GM18498 (cell line): ENCODE measurements around the gene SOX18.

ENCODE experiments used
- ATAC-seq: cut with Tn5 transposase; IDR thresholded peaks from one replicate; pipeline ENCODE4 v1.9.1; 2021; ENCODE audit warnings: mild to moderate bottlenecking, moderate library complexity; ENCODE audit not compliant: unreplicated experiment

SOX18 gene

DNA sequence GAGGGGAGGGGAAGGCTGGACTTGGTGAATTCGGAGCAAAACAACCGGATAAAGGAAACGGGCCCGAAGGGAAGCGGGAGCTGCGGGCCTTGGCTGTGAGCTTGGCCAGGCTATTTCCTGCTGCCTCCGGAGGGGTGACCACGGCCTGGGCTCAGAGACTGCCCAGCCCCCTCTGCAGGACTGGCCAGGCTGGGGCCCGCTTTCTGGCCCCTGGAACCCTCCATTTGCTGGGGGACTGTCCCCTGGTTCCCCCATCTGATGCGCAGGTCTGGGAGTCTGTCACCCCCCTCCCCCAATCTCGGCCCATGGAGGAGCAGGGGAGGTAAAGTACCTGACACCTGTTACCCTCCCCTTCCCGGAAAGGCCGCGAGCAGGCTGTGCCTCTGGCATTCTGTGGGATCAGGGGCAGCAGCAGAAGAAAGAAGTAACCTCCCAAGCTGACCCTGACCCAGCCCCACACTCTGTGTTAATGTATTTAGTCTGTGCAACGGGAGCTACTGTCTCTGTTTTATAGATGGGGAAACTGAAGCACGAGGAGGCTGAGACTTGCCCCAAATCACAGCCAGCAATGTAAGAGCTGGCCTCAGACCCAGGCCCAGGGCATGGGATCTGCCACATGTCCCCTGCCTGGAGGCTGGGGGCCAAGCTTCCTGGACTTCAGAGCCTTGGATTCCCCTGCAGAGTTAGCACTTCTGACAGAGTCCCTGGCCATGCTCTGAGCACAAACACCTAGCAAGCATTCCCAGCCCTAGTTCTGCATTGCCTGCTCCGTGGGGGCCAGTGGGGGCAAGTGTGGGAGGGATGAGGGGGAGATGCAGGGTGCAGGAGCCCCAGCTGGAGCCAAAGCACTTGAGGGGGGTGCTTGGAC lies 9.9 kb downstream of the SOX18 start:
- ATAC-seq, result no peak

GRCh38 chr20:64038565-64039292 lies 10.7 kb downstream of the SOX18 start:
- ATAC-seq, result peak; percentile 52

DNA sequence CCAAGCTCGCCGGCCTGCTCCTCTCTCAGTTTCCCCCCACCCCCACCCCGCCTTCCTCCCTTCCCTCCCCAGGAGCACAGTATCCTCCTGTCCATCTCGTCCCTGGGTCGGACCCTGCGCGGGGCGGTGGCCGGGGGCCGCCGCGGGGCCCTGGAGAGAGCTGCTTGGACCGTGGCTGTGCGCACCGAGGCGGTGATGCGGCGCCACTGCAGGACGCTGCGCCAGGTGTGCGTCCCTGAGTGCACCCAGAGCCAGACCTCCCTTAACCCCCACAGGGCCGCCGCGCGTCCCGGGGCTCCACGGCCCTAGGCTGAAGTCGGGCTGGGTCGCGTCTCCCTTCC lies 11.2 kb downstream of the SOX18 start:
- peak; percentile 34 for ATAC-seq

GRCh38 chr20:64037498-64038213 lies 11.8 kb downstream of the SOX18 start:
- no peak for ATAC-seq

- no peak for ATAC-seq
Observed at GRCh38 chr20:64037199-64037497, 12.3 kb downstream of the SOX18 start.

DNA sequence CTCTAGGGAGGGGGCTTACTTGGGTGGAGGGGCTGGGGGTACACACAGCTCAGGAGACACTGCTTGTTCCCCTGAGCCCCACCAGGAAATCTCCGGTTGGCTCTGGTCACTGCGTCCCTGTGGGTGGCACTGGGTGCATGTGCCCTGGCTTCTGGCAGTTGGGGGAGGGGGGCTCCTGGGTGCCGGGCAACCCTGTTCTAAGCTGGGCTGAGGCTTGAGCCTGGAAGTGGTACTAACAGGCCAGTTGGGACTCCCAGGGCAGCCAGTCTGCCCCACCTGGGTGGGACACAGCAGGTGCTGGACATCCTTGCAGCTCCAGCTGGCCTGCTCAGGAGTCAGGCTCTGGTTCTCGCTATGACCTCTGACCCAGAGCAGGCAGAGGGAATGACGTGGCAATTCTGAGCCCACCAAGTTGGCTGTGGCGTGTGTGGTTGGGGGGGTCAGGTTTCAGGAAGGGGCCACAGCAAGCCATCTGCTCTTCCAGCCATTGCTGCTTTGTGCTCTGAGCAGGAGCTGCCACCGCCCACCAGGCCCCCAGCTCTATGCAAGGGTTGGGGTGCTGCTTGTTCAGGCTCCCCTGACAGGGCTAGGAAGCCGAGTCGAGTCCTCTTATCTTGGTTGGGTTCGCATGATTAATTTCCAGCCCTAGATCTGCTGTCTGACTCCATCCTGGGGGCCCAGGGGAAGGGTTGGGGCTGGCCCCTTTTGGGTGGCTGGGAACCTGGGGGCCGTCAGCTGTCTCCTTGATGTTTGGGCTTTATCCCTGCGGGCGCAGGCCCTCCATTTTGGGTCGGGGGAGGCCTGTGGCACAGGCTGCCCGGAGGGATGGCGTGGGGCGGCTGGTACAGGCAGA lies 12.9 kb downstream of the SOX18 start:
- no peak for ATAC-seq

DNA sequence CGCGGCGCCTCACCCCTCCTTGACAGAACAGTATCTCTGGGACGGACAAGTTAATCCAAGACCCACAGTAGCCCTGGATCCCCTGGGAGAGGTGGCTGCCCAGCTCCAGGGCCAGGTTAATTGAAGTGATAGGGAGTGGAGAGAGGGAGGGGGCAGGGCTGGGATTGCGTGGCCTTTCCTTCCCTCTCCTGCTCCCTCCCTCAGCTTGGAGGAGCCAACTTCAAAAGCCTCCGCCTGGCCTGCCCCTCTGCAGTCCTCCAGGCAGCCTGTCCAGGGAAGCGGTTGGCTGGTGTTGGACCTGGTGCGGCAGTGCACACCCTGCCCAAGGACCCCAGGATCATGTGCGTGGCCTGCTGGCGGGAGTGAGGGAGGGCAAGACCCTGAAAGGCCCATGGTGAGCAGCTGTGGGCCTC lies 13.5 kb downstream of the SOX18 start, which contains the start of gene C20orf204:
TSS of gene C20orf204 (plus strand) at position 250 of the 413 bp plus-strand sequence. CDS start at position 392, 142 bp downstream.
- ATAC-seq, result no peak

DNA sequence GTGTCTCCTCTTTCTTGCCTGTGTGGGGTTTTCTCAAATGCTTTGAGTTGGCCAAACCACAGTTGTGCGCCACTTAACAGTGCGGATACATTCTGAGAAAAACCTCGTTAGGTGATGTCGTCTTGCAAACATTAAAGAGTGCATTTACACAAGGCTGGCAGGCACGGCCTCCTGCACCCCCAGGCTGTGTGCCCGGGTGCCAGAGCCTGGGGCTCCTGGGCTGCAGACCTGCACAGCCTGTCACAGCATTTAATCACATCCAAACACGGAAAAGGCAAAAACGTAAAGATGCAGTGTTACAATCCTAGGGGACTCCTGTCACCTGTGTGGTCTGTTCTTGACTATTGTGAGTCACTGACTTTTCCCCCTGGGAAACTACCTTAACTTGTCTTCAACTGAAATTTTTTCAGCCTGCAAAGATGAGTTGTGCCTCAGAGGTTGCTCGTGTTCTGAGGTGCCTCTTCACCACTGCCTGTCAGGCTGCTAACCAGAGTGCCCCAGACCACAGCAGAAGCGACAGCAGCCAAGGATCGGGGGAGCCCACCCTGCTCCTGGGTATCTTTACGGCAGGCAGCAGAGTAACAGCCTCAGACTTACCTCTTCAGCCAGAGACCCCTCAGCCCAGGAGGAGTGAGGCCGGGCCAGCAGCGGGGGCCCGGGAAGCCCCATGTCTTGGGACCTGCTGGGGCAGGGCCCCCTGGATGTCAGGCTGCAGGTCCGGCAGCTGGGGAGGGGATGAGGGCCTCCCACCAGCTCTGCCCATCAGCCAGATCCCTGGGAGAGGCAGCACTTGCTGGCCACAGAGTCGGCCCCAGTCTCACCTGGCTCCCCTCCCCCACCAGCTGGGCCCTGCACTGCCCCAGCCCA lies 14.1 kb downstream of the SOX18 start:
- no peak for ATAC-seq

DNA sequence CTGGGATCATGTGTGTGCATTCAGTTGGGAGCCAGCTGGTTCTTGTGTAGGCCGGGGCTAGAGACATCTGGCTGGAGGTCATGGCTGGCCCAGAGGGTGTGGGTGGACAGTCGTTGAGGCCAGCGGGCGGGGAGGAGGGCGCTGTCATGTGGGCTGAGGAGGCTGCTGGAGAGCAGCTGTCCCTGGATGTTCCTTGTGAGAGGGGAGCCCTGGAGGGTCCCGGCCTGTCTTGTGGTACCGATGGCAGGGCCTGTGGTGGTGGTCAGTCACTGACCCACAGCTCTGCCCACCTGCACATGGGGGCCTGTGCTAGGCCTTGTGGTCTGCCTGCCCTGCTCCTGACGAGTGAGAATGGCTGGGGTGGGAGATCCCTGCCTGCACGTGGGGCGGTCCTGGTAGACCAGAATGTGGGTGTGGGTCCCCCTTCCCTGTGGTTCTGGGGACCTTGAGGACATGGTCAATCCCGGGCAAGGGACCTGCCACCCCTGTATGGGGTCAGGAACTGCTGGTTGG lies 15.4 kb downstream of the SOX18 start:
- no peak for ATAC-seq

DNA sequence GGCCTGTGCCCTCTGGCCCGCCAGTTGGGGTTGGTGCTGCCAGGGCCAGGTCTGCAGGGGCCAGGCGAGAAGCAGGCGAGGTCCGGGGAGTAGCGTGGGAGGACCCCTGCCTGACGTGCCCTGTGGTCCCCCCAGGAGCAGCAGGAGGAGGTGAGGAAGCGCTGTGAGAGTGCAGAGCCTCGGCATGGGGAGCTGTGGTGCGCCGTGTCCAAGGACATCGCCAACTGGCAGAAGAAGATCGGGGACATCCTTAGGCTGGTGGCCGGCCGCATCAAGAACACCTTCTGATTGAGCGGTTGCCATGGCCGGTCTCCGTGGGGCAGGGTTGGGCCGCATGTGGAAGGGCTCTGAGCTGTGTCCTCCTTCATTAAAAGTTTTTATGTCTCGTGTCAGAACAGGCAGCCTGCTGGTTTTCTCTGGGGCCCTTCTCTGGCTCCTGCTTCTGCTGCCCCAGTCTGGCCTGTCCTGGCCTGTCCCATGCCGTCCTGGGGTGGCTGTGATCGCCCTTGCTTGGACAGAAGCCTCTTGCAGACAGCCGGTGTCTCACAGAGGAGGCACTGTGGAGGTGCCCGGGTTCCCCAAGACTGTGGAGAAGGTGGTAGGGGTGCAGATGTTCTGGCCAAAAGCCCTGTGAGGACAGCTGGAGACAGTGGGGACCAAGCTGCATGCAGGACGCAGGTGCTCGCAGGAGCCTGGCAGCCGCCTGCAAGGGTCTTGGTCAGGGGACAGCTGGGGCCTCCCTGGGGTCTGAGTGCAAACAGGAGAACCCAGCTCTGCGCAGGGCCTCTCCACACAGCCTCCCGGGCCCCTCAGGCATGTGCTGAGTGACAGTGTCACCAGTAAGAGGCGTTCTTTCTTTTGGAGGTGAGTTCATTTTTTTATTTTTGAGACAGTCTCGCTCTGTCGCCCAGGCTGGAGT lies 16.5 kb downstream of the SOX18 start:
- ATAC-seq, result no peak

DNA sequence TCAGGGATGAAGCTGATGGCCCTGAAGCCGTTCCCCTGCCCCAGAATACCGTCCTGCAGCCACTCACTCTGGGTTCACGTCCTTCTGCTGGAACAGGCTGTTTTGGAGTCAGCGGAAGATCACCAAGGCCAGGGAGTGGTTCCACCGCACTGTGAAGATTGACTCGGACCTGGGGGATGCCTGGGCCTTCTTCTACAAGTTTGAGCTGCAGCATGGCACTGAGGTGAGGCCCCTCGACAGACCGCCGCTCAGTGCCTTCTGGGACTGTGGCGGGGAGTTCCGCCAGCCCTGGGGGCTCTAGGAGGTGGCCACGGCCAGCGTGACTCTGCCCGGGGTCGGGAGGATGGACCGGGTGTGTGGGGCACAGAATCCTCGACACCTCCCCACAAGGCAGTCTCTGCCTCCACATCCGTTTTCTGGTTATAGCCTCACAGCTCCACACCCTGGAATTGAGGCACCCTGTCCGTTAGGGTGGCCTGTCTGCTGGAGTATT lies 17.6 kb downstream of the SOX18 start:
- no peak for ATAC-seq

DNA sequence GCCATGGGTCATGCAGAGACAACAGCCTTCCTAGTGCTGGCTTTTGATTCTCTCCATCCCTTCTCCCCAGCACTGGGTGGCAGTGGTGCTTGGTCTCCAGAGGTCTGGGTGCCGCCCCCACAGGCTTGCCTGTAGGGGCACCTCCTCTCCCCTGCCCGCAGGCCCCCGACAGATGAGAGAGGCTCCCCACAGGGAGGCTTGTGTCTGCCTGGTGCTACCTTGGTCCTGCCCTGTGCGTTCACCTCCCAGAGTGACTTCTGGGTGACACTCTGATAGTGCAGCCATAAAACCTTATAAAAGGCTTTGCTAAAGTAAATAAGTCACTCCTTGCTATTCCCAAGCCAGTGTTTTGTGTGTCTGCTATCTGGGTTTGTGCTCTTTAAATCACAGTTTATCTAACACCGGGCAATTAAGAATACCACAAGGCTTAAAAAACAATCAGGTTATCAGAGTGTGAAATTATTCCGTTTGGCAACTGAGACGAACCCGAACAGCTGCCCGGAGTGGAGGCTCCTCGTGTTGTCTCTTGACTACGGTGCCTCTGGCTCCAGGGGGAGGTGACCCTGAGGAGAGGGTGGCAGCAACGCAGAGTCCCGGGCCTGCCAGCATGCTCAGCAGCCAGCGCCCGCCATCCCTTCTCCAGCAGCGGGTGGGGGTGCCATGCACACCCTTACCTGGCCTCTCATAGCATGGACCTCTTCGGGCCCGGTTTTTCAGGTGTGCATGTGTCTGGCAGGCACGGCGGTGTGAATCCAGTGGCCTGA lies 18.9 kb downstream of the SOX18 start:
- no peak for ATAC-seq

- ATAC-seq, result no peak
Observed at GRCh38 chr20:64029293-64030117, 19.9 kb downstream of the SOX18 start.

DNA sequence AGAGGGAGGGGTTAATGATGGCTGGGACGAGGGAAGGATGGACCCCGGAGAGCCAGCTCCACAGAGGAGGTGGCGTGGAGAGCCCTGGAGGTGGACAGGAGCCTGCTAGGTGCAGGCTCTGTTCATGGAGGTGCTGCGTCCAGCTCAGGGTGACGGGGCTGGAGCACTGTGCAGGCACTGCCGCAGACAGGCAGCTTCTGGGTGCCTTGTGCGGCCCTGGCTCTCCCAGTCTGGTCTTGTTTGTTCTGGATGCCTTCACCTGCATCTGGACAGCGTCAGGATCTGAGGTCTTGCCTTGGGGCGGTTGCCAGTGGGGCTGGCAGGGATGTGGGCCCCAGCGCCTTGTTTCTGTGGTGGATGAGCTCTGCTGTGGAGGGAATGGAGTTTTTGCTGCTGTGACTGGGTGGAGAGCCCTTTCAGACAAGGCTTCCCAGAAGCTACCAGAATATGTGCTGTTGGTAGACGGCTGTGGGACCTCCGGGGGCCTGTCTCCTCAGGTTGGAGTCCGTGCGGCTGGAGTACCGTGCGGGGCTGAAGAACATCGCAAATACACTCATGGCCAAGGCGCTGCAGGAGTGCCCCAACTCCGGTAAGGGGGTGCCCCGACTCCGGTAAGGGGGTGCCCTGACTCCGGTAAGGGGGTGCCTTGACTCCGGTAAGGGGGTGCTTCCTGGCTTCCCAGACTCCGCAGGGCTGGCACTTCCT lies 21.3 kb downstream of the SOX18 start:
- no peak for ATAC-seq

- ATAC-seq, result no peak
Observed at GRCh38 chr20:64025826-64026412, 23.5 kb downstream of the SOX18 start.
